Smooth muscle cell (in vitro differentiated cells): Measurements from ENCODE around the gene KIAA1210. TPM values are rescaled to one million over a fixed set of nuclear protein-coding genes. Genes with fewer than 3 reads are reported as not detected.

Source experiments
- DNase-seq: peaks from one replicate; lab custom pipeline; 2025; ENCODE audit not compliant: unreplicated experiment; lab: John Stamatoyannopoulos, UW
- H2AFZ ChIP-seq: fragments of 200-600 bp; sonication (generic); 2 replicates; pipeline ENCODE4 v1.6.0; 2016; ENCODE audit warnings: antibody characterized with exemption, low read depth, mild to moderate bottlenecking
- H3F3A ChIP-seq: fragments of 200-600 bp; sonication (generic); 2 replicates; pipeline ENCODE4 v1.6.0; 2017; ENCODE audit warnings: antibody characterized with exemption, low read depth
- H3K27ac ChIP-seq: fragments of 200-600 bp; sonication (generic); 2 replicates; pipeline ENCODE4 v1.5.1; 2016; ENCODE audit warnings: low read depth, mild to moderate bottlenecking
- H3K27me3 ChIP-seq: fragments of 200-600 bp; sonication (generic); 2 replicates; pipeline ENCODE4 v1.6.1; 2016; ENCODE audit warnings: low read depth, mild to moderate bottlenecking
- H3K36me3 ChIP-seq: fragments of 200-600 bp; sonication (generic); 2 replicates; pipeline ENCODE4 v1.5.1; 2016; ENCODE audit warnings: low read depth
- H3K4me1 ChIP-seq: fragments of 200-600 bp; sonication (generic); 2 replicates; pipeline ENCODE4 v1.5.1; 2016; ENCODE audit warnings: low read depth
- H3K4me2 ChIP-seq: fragments of 200-600 bp; sonication (generic); 2 replicates; pipeline ENCODE4 v1.6.0; 2016; ENCODE audit warnings: mild to moderate bottlenecking
- H3K4me3 ChIP-seq: fragments of 200-600 bp; sonication (generic); 2 replicates; pipeline ENCODE4 v1.5.1; 2016; ENCODE audit warnings: mild to moderate bottlenecking
- H3K79me2 ChIP-seq: fragments of 200-600 bp; sonication (generic); 2 replicates; pipeline ENCODE4 v1.6.0; 2016; ENCODE audit warnings: low read depth, mild to moderate bottlenecking
- H3K9ac ChIP-seq: fragments of 200-600 bp; sonication (generic); 2 replicates; pipeline ENCODE4 v1.6.0; 2016; ENCODE audit warnings: low read depth
- H3K9me3 ChIP-seq: fragments of 200-600 bp; sonication (generic); replicated peaks from 2 replicates; pipeline ENCODE4 v1.5.1; 2016; ENCODE audit warnings: low read depth
- H4K20me1 ChIP-seq: fragments of 200-600 bp; sonication (generic); 2 replicates; pipeline ENCODE4 v1.6.0; 2016; ENCODE audit warnings: low read depth
- WGBS: methylation state at CpG from one replicate; pipeline ENCODE4 v1.1.7; 2016; ENCODE audit warnings: low lambda C conversion rate; 5-methylcytosine and 5-hydroxymethylcytosine counted together
- polyA plus RNA-seq: library from polyadenylated mRNA; unstranded; fragments of >200 nt; fragmentation: Nextera tagmentation; extraction: Ambion mirVana; gene quantifications from 2 replicates; pipeline ENCODE4 v1.2.1, GENCODE V29; 2016
- total RNA-seq: library from RNA; depleted of rRNA; stranded (reverse); fragments of >200 nt; gene quantifications from 2 replicates; pipeline ENCODE4 v1.2.3, GENCODE V29; 2014
- TF ChIP-seq, protein P1 (sequence below): fragments of 200-600 bp; sonication (generic); IDR thresholded peaks from 2 replicates; pipeline ENCODE4 v1.5.1; 2017; ENCODE audit warnings: borderline replicate concordance, mild to moderate bottlenecking, antibody characterized with exemption; ENCODE audit not compliant: insufficient read depth, poor library complexity, severe bottlenecking

KIAA1210 gene
- total and polyA plus RNA-seq, 2 experiments from 2014 or later = not detected

DNA sequence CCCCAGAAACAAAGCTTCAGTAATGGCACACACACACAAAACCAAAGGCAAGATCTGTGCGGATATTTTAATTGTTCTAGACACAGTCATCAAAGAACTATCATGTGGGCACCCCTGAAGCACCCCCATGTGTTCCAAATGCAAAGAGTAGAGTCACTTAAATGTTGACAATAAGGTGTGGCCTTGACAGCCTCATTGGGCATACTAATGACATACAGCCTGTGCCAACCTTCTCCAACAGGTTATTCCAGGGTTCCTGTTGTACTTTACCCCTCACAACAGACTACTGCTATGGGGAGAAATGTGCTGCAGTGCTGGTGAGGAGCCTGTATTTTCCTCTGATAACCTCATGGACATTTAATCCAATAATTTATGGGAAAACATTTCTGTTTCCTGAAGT lies 84.6 kb downstream of the KIAA1210 start:
- Histone ChIP-seq H3K4me2 (no peak overlapping the region), H3K27me3 (no peaks in the 10 kb centered on the region), H4K20me1 (no peaks in the 10 kb centered on the region), H3K9ac (no peak overlapping the region), H3K79me2 (no peaks in the 10 kb centered on the region), H2AFZ (no peak overlapping the region), H3K9me3 (no peaks in the 10 kb centered on the region), H3K4me1 (no peaks in the 10 kb centered on the region), H3K4me3 (no peak overlapping the region), H3K27ac (no peak overlapping the region), H3F3A (no peaks in the 10 kb centered on the region), H3K36me3 (no peaks in the 10 kb centered on the region)
- DNase-seq = no peak
- WGBS = 83% methylated on average over 1 of the region's 1 CpG
- TF ChIP-seq, protein P1, sequence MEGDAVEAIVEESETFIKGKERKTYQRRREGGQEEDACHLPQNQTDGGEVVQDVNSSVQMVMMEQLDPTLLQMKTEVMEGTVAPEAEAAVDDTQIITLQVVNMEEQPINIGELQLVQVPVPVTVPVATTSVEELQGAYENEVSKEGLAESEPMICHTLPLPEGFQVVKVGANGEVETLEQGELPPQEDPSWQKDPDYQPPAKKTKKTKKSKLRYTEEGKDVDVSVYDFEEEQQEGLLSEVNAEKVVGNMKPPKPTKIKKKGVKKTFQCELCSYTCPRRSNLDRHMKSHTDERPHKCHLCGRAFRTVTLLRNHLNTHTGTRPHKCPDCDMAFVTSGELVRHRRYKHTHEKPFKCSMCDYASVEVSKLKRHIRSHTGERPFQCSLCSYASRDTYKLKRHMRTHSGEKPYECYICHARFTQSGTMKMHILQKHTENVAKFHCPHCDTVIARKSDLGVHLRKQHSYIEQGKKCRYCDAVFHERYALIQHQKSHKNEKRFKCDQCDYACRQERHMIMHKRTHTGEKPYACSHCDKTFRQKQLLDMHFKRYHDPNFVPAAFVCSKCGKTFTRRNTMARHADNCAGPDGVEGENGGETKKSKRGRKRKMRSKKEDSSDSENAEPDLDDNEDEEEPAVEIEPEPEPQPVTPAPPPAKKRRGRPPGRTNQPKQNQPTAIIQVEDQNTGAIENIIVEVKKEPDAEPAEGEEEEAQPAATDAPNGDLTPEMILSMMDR = no peak

DNA sequence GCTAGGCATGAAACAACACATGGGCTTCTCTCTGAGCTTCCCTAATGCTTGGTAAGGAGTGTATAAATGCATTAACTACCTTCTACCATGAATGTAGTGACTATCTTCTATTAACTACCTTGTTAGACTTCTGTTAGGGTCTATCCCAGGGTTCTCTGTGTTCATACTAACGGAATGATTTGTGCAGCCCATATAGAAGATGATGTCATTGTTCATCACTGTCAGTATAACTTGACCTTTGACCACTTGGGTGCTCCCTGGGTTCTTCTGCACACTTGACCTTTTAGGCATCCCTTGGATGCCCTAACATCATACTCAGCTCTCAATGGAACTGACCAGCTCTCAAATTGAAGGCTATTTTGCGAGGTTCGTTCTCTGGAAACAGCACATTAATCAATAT lies 85.6 kb downstream of the KIAA1210 start:
- H3K27ac ChIP-seq = no peak overlapping the region

DNA sequence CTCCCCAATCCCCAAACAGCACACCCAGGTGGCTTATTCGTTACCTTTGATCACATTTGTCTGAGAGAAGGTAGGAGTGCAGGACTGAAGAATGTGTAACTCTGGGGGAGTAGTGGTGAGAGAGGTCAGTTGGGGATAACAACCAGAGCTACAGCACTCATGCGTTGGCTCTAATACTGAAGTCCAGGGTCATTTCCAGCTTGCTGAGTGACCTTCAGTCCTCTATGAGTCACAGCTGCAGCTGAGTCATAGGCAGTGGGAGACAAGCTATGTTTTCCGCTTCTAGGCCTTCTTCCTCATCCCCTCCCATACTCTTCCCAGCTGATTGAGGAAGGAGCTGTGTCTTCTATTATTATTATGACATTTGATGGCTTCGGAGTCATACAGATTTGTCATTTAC lies 86.4 kb downstream of the KIAA1210 start:
- Histone ChIP-seq H2AFZ (no peak overlapping the region), H3K4me1 (no peaks in the 10 kb centered on the region), H3K27me3 (no peaks in the 10 kb centered on the region), H3K4me2 (no peak overlapping the region), H3K27ac (no peak overlapping the region), H3F3A (no peaks in the 10 kb centered on the region), H3K79me2 (no peaks in the 10 kb centered on the region), H3K36me3 (no peaks in the 10 kb centered on the region), H3K9me3 (no peaks in the 10 kb centered on the region), H4K20me1 (no peaks in the 10 kb centered on the region), H3K9ac (no peak overlapping the region), H3K4me3 (no peak overlapping the region)
- 39% methylated on average over 4 of the region's 4 CpGs for WGBS
- no peak for DNase-seq
- TF ChIP-seq, protein P1 = no peak

More for the DNA sequence above, 85.6 kb downstream of the KIAA1210 start:
- no peak overlapping the region for H3K9ac ChIP-seq
- no peak overlapping the region for H3K4me2 ChIP-seq
- H3F3A ChIP-seq = no peaks in the 10 kb centered on the region
- no peaks in the 10 kb centered on the region for H4K20me1 ChIP-seq
- no peak for DNase-seq
- H2AFZ ChIP-seq = no peak overlapping the region
- no peaks in the 10 kb centered on the region for H3K79me2 ChIP-seq
- 75% methylated on average over 3 of the region's 3 CpGs for WGBS
- no peaks in the 10 kb centered on the region for H3K9me3 ChIP-seq
- H3K36me3 ChIP-seq = no peaks in the 10 kb centered on the region
- no peaks in the 10 kb centered on the region for H3K27me3 ChIP-seq
- H3K4me3 ChIP-seq = no peak overlapping the region
- H3K4me1 ChIP-seq = no peaks in the 10 kb centered on the region
- TF ChIP-seq, protein P1 = no peak

DNA sequence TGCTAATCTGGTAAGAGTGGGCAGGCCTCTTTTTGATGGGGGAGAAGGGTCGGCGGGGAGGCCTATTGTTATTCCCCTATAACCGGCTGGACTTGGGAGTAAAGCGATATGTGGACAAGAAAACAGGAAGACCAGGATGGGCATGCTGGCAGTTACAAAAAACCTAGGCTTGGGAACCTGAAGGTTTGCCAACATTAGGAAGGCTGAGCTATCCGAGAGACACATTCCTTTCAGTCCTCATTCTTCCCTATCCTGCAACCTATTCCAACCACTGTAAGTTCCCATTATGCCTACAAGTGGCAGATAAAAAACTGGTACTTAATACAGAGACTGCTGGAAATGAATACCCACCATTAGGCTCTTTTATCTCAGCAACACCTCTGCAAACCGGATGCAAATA lies 87.2 kb downstream of the KIAA1210 start:
- Histone ChIP-seq H3F3A (no peaks in the 10 kb centered on the region), H3K4me1 (no peaks in the 10 kb centered on the region), H2AFZ (no peak overlapping the region), H3K9me3 (no peaks in the 10 kb centered on the region), H3K36me3 (no peaks in the 10 kb centered on the region), H3K4me3 (no peak overlapping the region), H3K27me3 (no peaks in the 10 kb centered on the region), H3K9ac (no peak overlapping the region), H3K79me2 (no peaks in the 10 kb centered on the region), H3K4me2 (no peak overlapping the region), H4K20me1 (no peaks in the 10 kb centered on the region), H3K27ac (no peak overlapping the region)
- WGBS = 81% methylated on average over 6 of the region's 6 CpGs
- DNase-seq = no peak
- TF ChIP-seq, protein P1 = no peak
